PFSK-1 (cell line): ENCODE measurements around the gene B3GALT4.

ENCODE experiments used
- POLR2AphosphoS5 ChIP-seq: IDR thresholded peaks from 2 replicates; pipeline ENCODE4 v1.6.1; 2012; ENCODE audit warnings: low read depth, mild to moderate bottlenecking, control low read depth, low read length, moderate library complexity
- REST ChIP-seq, 2 experiments: IDR thresholded peaks; 2 replicates each; pipeline versions ENCODE4 v1.6.1 to v1.8.0; 2011 to 2012; ENCODE audit warnings: low read depth in 2 of 2, low read length in 2 of 2, control low read depth in 1 of 2, inconsistent platforms in 1 of 2, mild to moderate bottlenecking in 1 of 2, moderate library complexity in 1 of 2; ENCODE audit not compliant: insufficient read depth in 1 of 2
- SIN3A ChIP-seq: IDR thresholded peaks from 2 replicates; pipeline ENCODE4 v1.6.1; 2012; ENCODE audit warnings: mild to moderate bottlenecking, low read length, moderate library complexity, borderline replicate concordance; ENCODE audit not compliant: insufficient read depth

GRCh38 chr6:33278810-33279209 lies 1.9 kb downstream of the B3GALT4 start:
- TF ChIP-seq SIN3A = no peak
- no peak for TF ChIP-seq REST (IDR thresholded peaks at IDR 0.05; ENCODE audit: insufficient read depth in 1 of 2, low read depth in 2 of 2, low read length in 2 of 2)
- TF ChIP-seq POLR2AphosphoS5 = no peak
